K562 (cell line): ENCODE measurements around the gene KHSRP. TPM values are rescaled to one million over a fixed set of nuclear protein-coding genes. Genes with fewer than 3 reads are reported as not detected.

Experiments used
- CCAR2 ChIP-seq: fragments of 200-400 bp; formaldehyde crosslinking; IDR thresholded peaks from 2 replicates; pipeline ENCODE4 v1.6.1; 2017; ENCODE audit warnings: mild to moderate bottlenecking, low read depth, low read length
- MYNN ChIP-seq, 2 experiments: sonication (generic); formaldehyde crosslinking in 1 of 2; IDR thresholded peaks; 2 replicates each; pipeline versions ENCODE4 v1.5.0 to v1.6.1; 2016 to 2020; ENCODE audit warnings: antibody characterized with exemption in 1 of 2, missing genetic modification reagents in 1 of 2
- NR2C1 ChIP-seq, 2 experiments: fragments of 450-650 bp; IDR thresholded peaks; 2 replicates each; pipeline ENCODE4 v1.6.1; 2017; ENCODE audit warnings: mild to moderate bottlenecking in 2 of 2, antibody characterized with exemption in 1 of 2, inconsistent platforms in 1 of 2, missing compliant biosample characterization in 1 of 2, missing genetic modification characterization in 1 of 2
- ZNF175 ChIP-seq: fragments of 200-800 bp; sonication (Bioruptor generic); IDR thresholded peaks from 2 replicates; pipeline ENCODE4 v1.6.1; 2016; ENCODE audit warnings: low read depth, mild to moderate bottlenecking, missing genetic modification characterization, missing compliant biosample characterization
- ZZZ3 ChIP-seq: fragments of 450-650 bp; IDR thresholded peaks from 2 replicates; pipeline ENCODE4 v1.6.1; 2016; ENCODE audit warnings: antibody characterized with exemption, mild to moderate bottlenecking, moderate library complexity
- polyA plus RNA-seq, 8 experiments: library from polyadenylated mRNA; depleted of rRNA in 4 of 8; stranded (reverse) in 5 of 8; unstranded in 3 of 8; fragments of >200 nt; fragmentation: Nextera tagmentation in 2 of 8; fragmentation: Illumina TruSeq in 1 of 8; extraction: Ambion mirVana in 2 of 8; extraction: Trizol in 1 of 8; gene quantifications; 2 replicates each; pipeline versions ENCODE4 v1.2.1 to v1.2.3, GENCODE V29; 2011 to 2014; ENCODE audit warnings: inconsistent platforms in 1 of 8, missing spikeins in 1 of 8
- total RNA-seq, 7 experiments: library from RNA; depleted of rRNA in 6 of 7; stranded (reverse); fragments of >200 nt in 6 of 7; fragmentation: Illumina TruSeq in 2 of 7; extraction: Trizol in 2 of 7; gene quantifications; 2 replicates each; pipeline versions ENCODE4 v1.2.1 to v1.2.3, GENCODE V29; 2011 to 2021; ENCODE audit warnings: low replicate concordance in 1 of 7
- TF ChIP-seq, protein P1 (sequence below): fragments of 200-400 bp; formaldehyde crosslinking; IDR thresholded peaks from 2 replicates; pipeline ENCODE4 v1.6.1; 2017; ENCODE audit warnings: mild to moderate bottlenecking, low read depth, low read length, moderate library complexity
- TF ChIP-seq, protein P2 (sequence below): fragments of 200-600 bp; sonication (generic); IDR thresholded peaks from one replicate; pipeline ENCODE4 v1.6.1; 2012; ENCODE audit warnings: mild to moderate bottlenecking, low read depth, low read length, inconsistent platforms
- TF ChIP-seq, protein P3 (sequence below): sonication (generic); formaldehyde crosslinking; IDR thresholded peaks from 2 replicates; pipeline ENCODE4 v1.8.1; 2023; ENCODE audit warnings: mild to moderate bottlenecking, missing genetic modification reagents

The KHSRP gene
- total and polyA plus RNA-seq, 9 of the 15 experiments (the other 6 are each of a cell fraction or from before 2014, with no cell fraction given) = 4.2 to 564 (median 139) TPM

DNA sequence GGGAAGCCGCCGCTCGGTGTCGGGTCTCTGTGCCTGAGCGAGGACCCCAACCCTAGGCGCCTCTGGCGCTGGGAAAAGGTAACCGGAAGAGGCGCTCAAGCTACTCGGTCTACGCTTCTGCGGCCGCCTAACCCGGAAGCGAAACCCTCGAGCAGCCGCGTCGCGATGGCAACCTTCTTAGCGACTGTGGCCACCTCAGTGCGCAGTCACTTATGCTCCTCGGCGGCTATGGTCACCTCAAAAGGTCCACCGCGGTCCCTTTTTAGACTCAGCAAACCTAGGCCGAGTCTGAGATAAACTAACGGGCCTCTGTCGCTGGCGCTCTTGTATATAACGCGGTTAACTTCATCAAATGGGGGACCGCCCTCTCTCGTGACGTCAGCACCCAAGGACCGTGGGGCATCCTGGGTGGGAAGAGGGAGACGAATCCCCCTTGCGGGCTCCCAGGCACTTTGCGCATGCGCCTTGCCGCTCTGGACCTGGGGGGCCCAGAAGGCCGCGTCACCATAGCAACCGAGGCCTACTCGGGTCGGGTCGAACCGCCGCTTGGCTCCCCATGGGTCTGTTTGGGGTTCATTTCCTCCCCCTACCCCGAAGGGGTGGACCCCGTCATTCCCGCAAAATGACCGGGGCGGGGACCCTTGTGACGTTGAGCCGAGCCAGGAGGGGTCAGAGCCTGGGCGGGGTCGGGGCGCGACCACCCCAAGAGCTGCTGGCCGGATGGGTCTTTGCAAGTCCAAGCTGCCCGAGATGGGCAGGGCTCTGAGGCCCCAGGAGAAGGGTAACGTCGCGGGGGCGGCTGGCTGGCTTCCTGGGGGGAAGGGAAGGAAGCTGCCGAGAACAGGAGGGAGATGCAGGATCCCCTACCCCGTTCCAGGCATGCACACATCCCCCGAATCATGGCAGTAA is 31.3 kb downstream of the KHSRP start, which contains the start of gene GTF2F1 (continued):
- TF ChIP-seq, protein P1, sequence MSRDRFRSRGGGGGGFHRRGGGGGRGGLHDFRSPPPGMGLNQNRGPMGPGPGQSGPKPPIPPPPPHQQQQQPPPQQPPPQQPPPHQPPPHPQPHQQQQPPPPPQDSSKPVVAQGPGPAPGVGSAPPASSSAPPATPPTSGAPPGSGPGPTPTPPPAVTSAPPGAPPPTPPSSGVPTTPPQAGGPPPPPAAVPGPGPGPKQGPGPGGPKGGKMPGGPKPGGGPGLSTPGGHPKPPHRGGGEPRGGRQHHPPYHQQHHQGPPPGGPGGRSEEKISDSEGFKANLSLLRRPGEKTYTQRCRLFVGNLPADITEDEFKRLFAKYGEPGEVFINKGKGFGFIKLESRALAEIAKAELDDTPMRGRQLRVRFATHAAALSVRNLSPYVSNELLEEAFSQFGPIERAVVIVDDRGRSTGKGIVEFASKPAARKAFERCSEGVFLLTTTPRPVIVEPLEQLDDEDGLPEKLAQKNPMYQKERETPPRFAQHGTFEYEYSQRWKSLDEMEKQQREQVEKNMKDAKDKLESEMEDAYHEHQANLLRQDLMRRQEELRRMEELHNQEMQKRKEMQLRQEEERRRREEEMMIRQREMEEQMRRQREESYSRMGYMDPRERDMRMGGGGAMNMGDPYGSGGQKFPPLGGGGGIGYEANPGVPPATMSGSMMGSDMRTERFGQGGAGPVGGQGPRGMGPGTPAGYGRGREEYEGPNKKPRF = no peak
- TF ChIP-seq, protein P2, sequence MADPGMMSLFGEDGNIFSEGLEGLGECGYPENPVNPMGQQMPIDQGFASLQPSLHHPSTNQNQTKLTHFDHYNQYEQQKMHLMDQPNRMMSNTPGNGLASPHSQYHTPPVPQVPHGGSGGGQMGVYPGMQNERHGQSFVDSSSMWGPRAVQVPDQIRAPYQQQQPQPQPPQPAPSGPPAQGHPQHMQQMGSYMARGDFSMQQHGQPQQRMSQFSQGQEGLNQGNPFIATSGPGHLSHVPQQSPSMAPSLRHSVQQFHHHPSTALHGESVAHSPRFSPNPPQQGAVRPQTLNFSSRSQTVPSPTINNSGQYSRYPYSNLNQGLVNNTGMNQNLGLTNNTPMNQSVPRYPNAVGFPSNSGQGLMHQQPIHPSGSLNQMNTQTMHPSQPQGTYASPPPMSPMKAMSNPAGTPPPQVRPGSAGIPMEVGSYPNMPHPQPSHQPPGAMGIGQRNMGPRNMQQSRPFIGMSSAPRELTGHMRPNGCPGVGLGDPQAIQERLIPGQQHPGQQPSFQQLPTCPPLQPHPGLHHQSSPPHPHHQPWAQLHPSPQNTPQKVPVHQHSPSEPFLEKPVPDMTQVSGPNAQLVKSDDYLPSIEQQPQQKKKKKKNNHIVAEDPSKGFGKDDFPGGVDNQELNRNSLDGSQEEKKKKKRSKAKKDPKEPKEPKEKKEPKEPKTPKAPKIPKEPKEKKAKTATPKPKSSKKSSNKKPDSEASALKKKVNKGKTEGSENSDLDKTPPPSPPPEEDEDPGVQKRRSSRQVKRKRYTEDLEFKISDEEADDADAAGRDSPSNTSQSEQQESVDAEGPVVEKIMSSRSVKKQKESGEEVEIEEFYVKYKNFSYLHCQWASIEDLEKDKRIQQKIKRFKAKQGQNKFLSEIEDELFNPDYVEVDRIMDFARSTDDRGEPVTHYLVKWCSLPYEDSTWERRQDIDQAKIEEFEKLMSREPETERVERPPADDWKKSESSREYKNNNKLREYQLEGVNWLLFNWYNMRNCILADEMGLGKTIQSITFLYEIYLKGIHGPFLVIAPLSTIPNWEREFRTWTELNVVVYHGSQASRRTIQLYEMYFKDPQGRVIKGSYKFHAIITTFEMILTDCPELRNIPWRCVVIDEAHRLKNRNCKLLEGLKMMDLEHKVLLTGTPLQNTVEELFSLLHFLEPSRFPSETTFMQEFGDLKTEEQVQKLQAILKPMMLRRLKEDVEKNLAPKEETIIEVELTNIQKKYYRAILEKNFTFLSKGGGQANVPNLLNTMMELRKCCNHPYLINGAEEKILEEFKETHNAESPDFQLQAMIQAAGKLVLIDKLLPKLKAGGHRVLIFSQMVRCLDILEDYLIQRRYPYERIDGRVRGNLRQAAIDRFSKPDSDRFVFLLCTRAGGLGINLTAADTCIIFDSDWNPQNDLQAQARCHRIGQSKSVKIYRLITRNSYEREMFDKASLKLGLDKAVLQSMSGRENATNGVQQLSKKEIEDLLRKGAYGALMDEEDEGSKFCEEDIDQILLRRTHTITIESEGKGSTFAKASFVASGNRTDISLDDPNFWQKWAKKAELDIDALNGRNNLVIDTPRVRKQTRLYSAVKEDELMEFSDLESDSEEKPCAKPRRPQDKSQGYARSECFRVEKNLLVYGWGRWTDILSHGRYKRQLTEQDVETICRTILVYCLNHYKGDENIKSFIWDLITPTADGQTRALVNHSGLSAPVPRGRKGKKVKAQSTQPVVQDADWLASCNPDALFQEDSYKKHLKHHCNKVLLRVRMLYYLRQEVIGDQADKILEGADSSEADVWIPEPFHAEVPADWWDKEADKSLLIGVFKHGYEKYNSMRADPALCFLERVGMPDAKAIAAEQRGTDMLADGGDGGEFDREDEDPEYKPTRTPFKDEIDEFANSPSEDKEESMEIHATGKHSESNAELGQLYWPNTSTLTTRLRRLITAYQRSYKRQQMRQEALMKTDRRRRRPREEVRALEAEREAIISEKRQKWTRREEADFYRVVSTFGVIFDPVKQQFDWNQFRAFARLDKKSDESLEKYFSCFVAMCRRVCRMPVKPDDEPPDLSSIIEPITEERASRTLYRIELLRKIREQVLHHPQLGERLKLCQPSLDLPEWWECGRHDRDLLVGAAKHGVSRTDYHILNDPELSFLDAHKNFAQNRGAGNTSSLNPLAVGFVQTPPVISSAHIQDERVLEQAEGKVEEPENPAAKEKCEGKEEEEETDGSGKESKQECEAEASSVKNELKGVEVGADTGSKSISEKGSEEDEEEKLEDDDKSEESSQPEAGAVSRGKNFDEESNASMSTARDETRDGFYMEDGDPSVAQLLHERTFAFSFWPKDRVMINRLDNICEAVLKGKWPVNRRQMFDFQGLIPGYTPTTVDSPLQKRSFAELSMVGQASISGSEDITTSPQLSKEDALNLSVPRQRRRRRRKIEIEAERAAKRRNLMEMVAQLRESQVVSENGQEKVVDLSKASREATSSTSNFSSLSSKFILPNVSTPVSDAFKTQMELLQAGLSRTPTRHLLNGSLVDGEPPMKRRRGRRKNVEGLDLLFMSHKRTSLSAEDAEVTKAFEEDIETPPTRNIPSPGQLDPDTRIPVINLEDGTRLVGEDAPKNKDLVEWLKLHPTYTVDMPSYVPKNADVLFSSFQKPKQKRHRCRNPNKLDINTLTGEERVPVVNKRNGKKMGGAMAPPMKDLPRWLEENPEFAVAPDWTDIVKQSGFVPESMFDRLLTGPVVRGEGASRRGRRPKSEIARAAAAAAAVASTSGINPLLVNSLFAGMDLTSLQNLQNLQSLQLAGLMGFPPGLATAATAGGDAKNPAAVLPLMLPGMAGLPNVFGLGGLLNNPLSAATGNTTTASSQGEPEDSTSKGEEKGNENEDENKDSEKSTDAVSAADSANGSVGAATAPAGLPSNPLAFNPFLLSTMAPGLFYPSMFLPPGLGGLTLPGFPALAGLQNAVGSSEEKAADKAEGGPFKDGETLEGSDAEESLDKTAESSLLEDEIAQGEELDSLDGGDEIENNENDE = no peak
- TF ChIP-seq, protein P3, sequence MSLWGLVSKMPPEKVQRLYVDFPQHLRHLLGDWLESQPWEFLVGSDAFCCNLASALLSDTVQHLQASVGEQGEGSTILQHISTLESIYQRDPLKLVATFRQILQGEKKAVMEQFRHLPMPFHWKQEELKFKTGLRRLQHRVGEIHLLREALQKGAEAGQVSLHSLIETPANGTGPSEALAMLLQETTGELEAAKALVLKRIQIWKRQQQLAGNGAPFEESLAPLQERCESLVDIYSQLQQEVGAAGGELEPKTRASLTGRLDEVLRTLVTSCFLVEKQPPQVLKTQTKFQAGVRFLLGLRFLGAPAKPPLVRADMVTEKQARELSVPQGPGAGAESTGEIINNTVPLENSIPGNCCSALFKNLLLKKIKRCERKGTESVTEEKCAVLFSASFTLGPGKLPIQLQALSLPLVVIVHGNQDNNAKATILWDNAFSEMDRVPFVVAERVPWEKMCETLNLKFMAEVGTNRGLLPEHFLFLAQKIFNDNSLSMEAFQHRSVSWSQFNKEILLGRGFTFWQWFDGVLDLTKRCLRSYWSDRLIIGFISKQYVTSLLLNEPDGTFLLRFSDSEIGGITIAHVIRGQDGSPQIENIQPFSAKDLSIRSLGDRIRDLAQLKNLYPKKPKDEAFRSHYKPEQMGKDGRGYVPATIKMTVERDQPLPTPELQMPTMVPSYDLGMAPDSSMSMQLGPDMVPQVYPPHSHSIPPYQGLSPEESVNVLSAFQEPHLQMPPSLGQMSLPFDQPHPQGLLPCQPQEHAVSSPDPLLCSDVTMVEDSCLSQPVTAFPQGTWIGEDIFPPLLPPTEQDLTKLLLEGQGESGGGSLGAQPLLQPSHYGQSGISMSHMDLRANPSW = no peak; the same call in 1 of the 2 replicates
- TF ChIP-seq ZZZ3 = no peak
- no peak for TF ChIP-seq ZNF175 (CRISPR knock-in tag)
- no peak for TF ChIP-seq CCAR2
- TF ChIP-seq NR2C1 (IDR thresholded peaks at IDR 0.05) = peak; percentile 99
- TF ChIP-seq NR2C1 (tag; IDR thresholded peaks at IDR 0.05) = peak; percentile 99
- peak; percentile 91 for TF ChIP-seq MYNN (IDR thresholded peaks at IDR 0.05)
- no peak for TF ChIP-seq MYNN (CRISPR knock-in tag; IDR thresholded peaks at IDR 0.05)
